HUES64 (cell line): ENCODE data around the gene TDRD12.
"Not testable (repeated sequence)": the region's sequence is repeated elsewhere in the genome, so short reads cannot be mapped to it uniquely, and the experiment has no call there.

ENCODE experiments used
- H3K27ac ChIP-seq: 2 replicates; pipeline ENCODE4 v1.7.0; 2013; ENCODE audit warnings: low read depth, low read length, inconsistent platforms
- H3K27me3 ChIP-seq: 2 replicates; pipeline ENCODE4 v1.6.1; 2013; ENCODE audit warnings: mild to moderate bottlenecking, low read length; ENCODE audit not compliant: insufficient read depth
- H3K36me3 ChIP-seq: 2 replicates; pipeline ENCODE4 v1.6.1; 2013; ENCODE audit warnings: mild to moderate bottlenecking, low read length; ENCODE audit not compliant: insufficient read depth
- H3K4me1 ChIP-seq: 2 replicates; pipeline ENCODE4 v1.6.1; 2013; ENCODE audit warnings: mild to moderate bottlenecking, low read length, moderate library complexity; ENCODE audit not compliant: insufficient read depth
- H3K4me3 ChIP-seq: 2 replicates; pipeline ENCODE4 v1.5.1; 2013; ENCODE audit warnings: mild to moderate bottlenecking, low read length, moderate library complexity
- H3K9ac ChIP-seq: 2 replicates; pipeline ENCODE4 v1.6.1; 2013; ENCODE audit warnings: mild to moderate bottlenecking, low read depth, low read length
- H3K9me3 ChIP-seq: 2 replicates; pipeline ENCODE4 v1.6.1; 2013; ENCODE audit warnings: low read depth, low read length; ENCODE audit not compliant: insufficient read depth
- WGBS: fragments of 150-250, 120-280 bp; methylation state at CpG from one replicate; pipeline ENCODE4 v1.1.7; 2013; ENCODE audit warnings: missing lambda C conversion rate; 5-methylcytosine and 5-hydroxymethylcytosine counted together

TDRD12 gene

GRCh38 chr19:32863841-32864240 lies 144.3 kb downstream of the TDRD12 start:
- H3K36me3 ChIP-seq: no peaks in the 10 kb centered on the region
- no peak overlapping the region for H3K4me3 ChIP-seq
- no peak overlapping the region for H3K9ac ChIP-seq
- H3K9me3 ChIP-seq: no peaks in the 10 kb centered on the region
- H3K27me3 ChIP-seq: no peaks in the 10 kb centered on the region
- no peak overlapping the region for H3K27ac ChIP-seq
- H3K4me1 ChIP-seq: no peaks in the 10 kb centered on the region
- 93% methylated on average over 13 of the region's 13 CpGs for WGBS

- Histone ChIP-seq H3K4me1 (no peaks in the 10 kb centered on the region), H3K4me3 (no peak overlapping the region), H3K36me3 (no peaks in the 10 kb centered on the region), H3K27me3 (no peaks in the 10 kb centered on the region), H3K9ac (no peak overlapping the region; the same call in 1 of the 2 replicates), H3K27ac (no peak overlapping the region), H3K9me3 (no peaks in the 10 kb centered on the region)
- 94% methylated on average over 35 of the region's 35 CpGs for WGBS
Measured at GRCh38 chr19:32864318-32865007, 144.9 kb downstream of the TDRD12 start.

GRCh38 chr19:32865326-32865725 lies 145.8 kb downstream of the TDRD12 start:
- Histone ChIP-seq H3K36me3 (no peaks in the 10 kb centered on the region), H3K4me1 (no peaks in the 10 kb centered on the region), H3K9ac (no peak overlapping the region), H3K9me3 (no peaks in the 10 kb centered on the region), H3K27me3 (no peaks in the 10 kb centered on the region), H3K27ac (no peak overlapping the region), H3K4me3 (no peak overlapping the region)
- WGBS: 93% methylated on average over 6 of the region's 6 CpGs

- Histone ChIP-seq H3K4me3 (no peak overlapping the region), H3K36me3 (no peaks in the 10 kb centered on the region), H3K9ac (no peak overlapping the region), H3K27ac (no peak overlapping the region), H3K27me3 (no peaks in the 10 kb centered on the region), H3K9me3 (no peaks in the 10 kb centered on the region), H3K4me1 (no peaks in the 10 kb centered on the region)
- 94% methylated on average over 7 of the region's 7 CpGs for WGBS
Measured at GRCh38 chr19:32866061-32866460, 146.5 kb downstream of the TDRD12 start.

- Histone ChIP-seq H3K27me3 (no peaks in the 10 kb centered on the region), H3K9ac (no peak overlapping the region), H3K27ac (no peak overlapping the region), H3K4me1 (no peaks in the 10 kb centered on the region), H3K36me3 (no peaks in the 10 kb centered on the region), H3K4me3 (no peak overlapping the region), H3K9me3 (no peaks in the 10 kb centered on the region)
- 92% methylated on average over 12 of the region's 12 CpGs for WGBS
Measured at GRCh38 chr19:32866564-32867265, 147.1 kb downstream of the TDRD12 start.

- H3K9ac ChIP-seq, H3K4me3 ChIP-seq, H3K9me3 ChIP-seq, H3K27ac ChIP-seq, H3K4me1 ChIP-seq, H3K27me3 ChIP-seq, H3K36me3 ChIP-seq: not testable (repeated sequence)
- WGBS: 95% methylated on average over 9 of the region's 9 CpGs
Measured at GRCh38 chr19:32867436-32867835, 147.9 kb downstream of the TDRD12 start.

GRCh38 chr19:32868206-32868950 lies 148.8 kb downstream of the TDRD12 start:
- no peaks in the 10 kb centered on the region for H3K9me3 ChIP-seq
- H3K27ac ChIP-seq: no peak overlapping the region
- no peaks in the 10 kb centered on the region for H3K36me3 ChIP-seq
- H3K4me1 ChIP-seq: no peaks in the 10 kb centered on the region
- no peaks in the 10 kb centered on the region for H3K27me3 ChIP-seq
- WGBS: 91% methylated on average over 19 of the region's 19 CpGs
- H3K9ac ChIP-seq: no peak overlapping the region
- H3K4me3 ChIP-seq: no peak overlapping the region

GRCh38 chr19:32869369-32869965 lies 149.9 kb downstream of the TDRD12 start, which contains the start of gene SLC7A9:
TSS of gene SLC7A9 (minus strand) at chr19:32869767. CDS start at chr19:32868534, 1,233 bp downstream.
- no peaks in the 10 kb centered on the region for H3K27me3 ChIP-seq
- no peak within 1 kb of the TSS for H3K4me3 ChIP-seq
- 87% methylated on average over 12 of the region's 14 CpGs for WGBS
- no peak within 1 kb of the TSS for H3K27ac ChIP-seq
- no peaks in the 10 kb centered on the region for H3K36me3 ChIP-seq
- H3K9me3 ChIP-seq: no peaks in the 10 kb centered on the region
- H3K4me1 ChIP-seq: no peaks in the 10 kb centered on the region
- H3K9ac ChIP-seq: 0 out of 2 replicates have a peak within 1 kb of the TSS, but pooled peaks have one; percentile 4

- no peaks in the 10 kb centered on the region for H3K4me1 ChIP-seq
- WGBS: 80% methylated on average over 17 of the region's 18 CpGs
- no peak overlapping the region for H3K4me3 ChIP-seq
- H3K9me3 ChIP-seq: no peaks in the 10 kb centered on the region
- no peaks in the 10 kb centered on the region for H3K36me3 ChIP-seq
- 0 out of 2 replicates have a peak overlapping the region, but pooled peaks have one; percentile 4 for H3K9ac ChIP-seq
- H3K27ac ChIP-seq: no peak overlapping the region
- H3K27me3 ChIP-seq: no peaks in the 10 kb centered on the region
Measured at GRCh38 chr19:32869966-32870573, 150.5 kb downstream of the TDRD12 start.

GRCh38 chr19:32870981-32871451 lies 151.4 kb downstream of the TDRD12 start:
- Histone ChIP-seq H3K4me3 (no peak overlapping the region), H3K9me3 (no peaks in the 10 kb centered on the region), H3K27me3 (no peaks in the 10 kb centered on the region), H3K36me3 (no peaks in the 10 kb centered on the region), H3K4me1 (peaks cover 4% of the 10 kb centered on the region), H3K27ac (no peak overlapping the region), H3K9ac (no peak overlapping the region)
- 92% methylated on average over 12 of the region's 12 CpGs for WGBS
